ENCODE measurements around the gene KRT7. TPM values are rescaled to one million over a fixed set of nuclear protein-coding genes. Genes with fewer than 3 reads are reported as not detected.

KRT7 gene
- total RNA-seq, 1 experiment from 2014 or later: 10.0 TPM

- Histone ChIP-seq H2BK120ac (ENCODE audit: low read depth, low read length, poor library complexity, severe bottlenecking) (no peak overlapping the region), H2BK20ac (ENCODE audit: low read depth, low read length, poor library complexity, severe bottlenecking) (no peak overlapping the region), H3T11ph (ENCODE audit: low read length) (no peak overlapping the region), H3K23ac (ENCODE audit: insufficient read length, low read depth, low read length) (no peak overlapping the region), H4K91ac (ENCODE audit: insufficient read length, low read depth, low read length) (no peak overlapping the region), H2BK12ac (ENCODE audit: insufficient read length, low read depth, low read length) (no peak overlapping the region), H3K27ac (ENCODE audit: insufficient read length, low read depth, low read length) (no peak overlapping the region), H3K18ac (ENCODE audit: insufficient read length, low read depth, low read length) (peak overlapping the region; percentile 45), H2AK5ac (ENCODE audit: insufficient read length, low read length) (no peak overlapping the region), H3K4me2 (ENCODE audit: insufficient read depth, insufficient read length, low read length) (no peak overlapping the region), H2BK5ac (ENCODE audit: insufficient read length, low read length) (no peak overlapping the region), H3K79me1 (ENCODE audit: insufficient read depth, low read depth, low read length, poor library complexity, severe bottlenecking) (no peaks in the 10 kb centered on the region), H3K4me1 (ENCODE audit: insufficient read depth, low read length) (peaks cover 2% of the 10 kb centered on the region; the same call in 1 of the 2 replicates), H3K27me3 (ENCODE audit: insufficient read depth, low read length) (peaks cover 8% of the 10 kb centered on the region), H4K20me1 (ENCODE audit: control insufficient read depth, insufficient read depth, insufficient read length) (no peaks in the 10 kb centered on the region), H2BK15ac (ENCODE audit: low read depth, low read length) (no peak overlapping the region), H3K56ac (ENCODE audit: insufficient read length, low read depth, low read length) (no peak overlapping the region), H3K14ac (ENCODE audit: insufficient read depth, low read length) (no peak overlapping the region), H2AFZ (ENCODE audit: low read length) (no peak overlapping the region), H4K8ac (replicated peaks; ENCODE audit: insufficient read length, low read depth, low read length) (no peak overlapping the region), H3K9ac (ENCODE audit: extremely low read depth, insufficient read length, low read length) (no peak overlapping the region), H4K5ac (ENCODE audit: insufficient read length, low read depth, low read length) (no peak overlapping the region), H3K23me2 (ENCODE audit: insufficient read length, low read depth, low read length, poor library complexity, severe bottlenecking) (peaks cover 12% of the 10 kb centered on the region), H3K4ac (ENCODE audit: low read depth, low read length) (no peak overlapping the region), H3K79me2 (ENCODE audit: insufficient read depth, low read length) (no peaks in the 10 kb centered on the region), H3K9me3 (ENCODE audit: control insufficient read depth, low read depth, low read length) (no peaks in the 10 kb centered on the region)
- Mint-ChIP-seq H3K9me3 (no peaks in the 10 kb centered on the region), H3K36me3 (ENCODE audit: insufficient read depth in 1 of 3, low read depth in 3 of 3) (peaks cover 2 to 17% (median 3%) of the 10 kb centered on the region in 3 experiments; a peak in 4 of 7 replicates), H3K4me3 (peak overlapping the region; percentile 2 to 79; a peak in 2 of 5 replicates), H3K27me3 (ENCODE audit: low read depth) (peaks cover 88% of the 10 kb centered on the region), H3K27ac (peak overlapping the region in 1 of 3 experiments; percentile 78; a peak in 3 of 7 replicates), H3K4me1 (peaks cover 41 to 51% of the 10 kb centered on the region in 2 experiments)
- WGBS (ENCODE audit: extremely low coverage, insufficient read length, low lambda C conversion rate): no CpG with 5 or more reads among the region's 16 CpGs
- DNase-seq: no peak
- no peak for TF ChIP-seq CTCF (conservative IDR thresholded peaks at IDR 0.05)
Measured at GRCh38 chr12:52231305-52232202, 1.5 kb upstream of the KRT7 start.
